Cardiac septum (tissue), 1 donor: ENCODE measurements around the gene COPS9. TPM values are rescaled to one million over a fixed set of nuclear protein-coding genes. Genes with fewer than 3 reads are reported as not detected.

ENCODE experiments used
- DNase-seq: peaks from one replicate; pipeline ENCODE4 v3.0.0-alpha.2; 2020; ENCODE audit warnings: low spot score
- intact Hi-C: fragments of 100-400 bp; cut with DNase I; formaldehyde crosslinking; loops from one replicate; pipeline ENCODE4 v1.14.0; 2022
- total RNA-seq: library from RNA; stranded (reverse); fragmentation: NEBNext Ultra II Directional; extraction: Animal tissue kit (Norgen Biotek cat#: 25700); gene quantifications from one replicate; pipeline ENCODE4 v1.2.1, GENCODE V29; 2021
- donor health status: DM: no; HTN: no; CAD: no.

Gene COPS9
- total RNA-seq, 1 donor from 2014 or later, result 149 TPM

DNA sequence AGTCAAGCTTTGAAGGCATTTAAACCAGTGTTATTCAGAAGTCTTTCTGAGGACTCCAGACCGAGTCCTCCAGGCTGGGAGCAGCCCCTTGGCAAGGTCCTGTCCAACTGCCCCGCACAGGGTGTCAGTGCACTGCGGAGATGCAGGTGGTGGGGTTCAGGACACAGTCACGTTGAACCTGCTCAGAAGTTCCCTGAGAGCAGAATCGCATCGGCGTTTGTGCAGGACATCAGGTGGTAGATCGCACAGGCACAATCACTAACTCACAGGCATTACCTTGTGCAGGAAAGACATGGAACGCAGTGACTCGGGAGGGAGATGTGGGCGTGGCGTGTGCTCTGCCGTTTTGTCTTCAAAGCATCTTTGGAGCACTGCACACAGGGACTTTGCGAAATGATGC, 10.4 kb downstream of the COPS9 start:
- intact Hi-C loops, result no loop called here
- peak; percentile 57 for DNase-seq

DNA sequence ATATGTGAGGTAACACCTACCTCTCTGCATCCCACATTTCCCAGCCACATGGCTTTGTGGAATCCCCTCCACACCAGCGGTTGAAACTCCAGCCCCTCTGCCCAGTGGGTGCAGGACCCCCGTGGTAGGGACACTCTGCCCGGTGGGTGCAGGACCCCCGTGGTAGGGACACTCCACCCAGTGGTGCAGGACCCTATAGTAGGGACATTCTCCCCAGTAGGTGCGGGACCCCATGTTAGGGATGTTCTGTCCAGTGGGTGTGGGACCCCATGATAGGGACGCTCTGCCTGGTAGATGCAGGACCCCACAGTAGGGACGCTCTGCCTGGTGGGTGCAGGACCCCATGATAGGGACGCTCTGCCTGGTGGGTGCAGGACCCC, 11.5 kb downstream of the COPS9 start:
- intact Hi-C loops, result no loop called here
- DNase-seq, result peak; percentile 73

GRCh38 chr2:240123821-240124650, 12.1 kb downstream of the COPS9 start:
- peak; percentile 54 for DNase-seq
- intact Hi-C loops, result no loop called here

DNA sequence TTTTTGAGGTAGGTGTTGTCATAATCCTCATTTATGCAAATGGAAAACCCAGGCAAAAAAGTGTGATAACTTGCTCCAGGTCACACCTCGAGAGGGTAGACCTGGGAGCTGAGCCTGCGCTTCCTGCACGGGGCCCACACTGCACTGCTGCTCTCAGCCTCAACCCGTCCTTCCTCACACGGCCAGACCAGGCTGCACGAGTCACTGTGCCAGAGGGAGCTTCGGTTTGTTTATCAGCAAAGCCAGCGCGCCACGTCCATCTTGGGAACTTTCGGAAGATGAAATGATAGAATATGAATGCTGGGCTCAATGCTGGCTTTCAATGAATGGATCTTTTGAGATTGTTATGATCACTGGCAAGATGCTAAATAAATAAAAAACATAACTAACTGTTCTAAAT, 14.4 kb downstream of the COPS9 start:
- intact Hi-C loops, result no loop called here
- DNase-seq, result no peak

GRCh38 chr2:240121190-240121589, 14.9 kb downstream of the COPS9 start:
- intact Hi-C loops, result no loop called here
- no peak for DNase-seq

- no peak for DNase-seq
- intact Hi-C loops, result no loop called here
Measured at GRCh38 chr2:240114233-240114632, 21.9 kb downstream of the COPS9 start.

DNA sequence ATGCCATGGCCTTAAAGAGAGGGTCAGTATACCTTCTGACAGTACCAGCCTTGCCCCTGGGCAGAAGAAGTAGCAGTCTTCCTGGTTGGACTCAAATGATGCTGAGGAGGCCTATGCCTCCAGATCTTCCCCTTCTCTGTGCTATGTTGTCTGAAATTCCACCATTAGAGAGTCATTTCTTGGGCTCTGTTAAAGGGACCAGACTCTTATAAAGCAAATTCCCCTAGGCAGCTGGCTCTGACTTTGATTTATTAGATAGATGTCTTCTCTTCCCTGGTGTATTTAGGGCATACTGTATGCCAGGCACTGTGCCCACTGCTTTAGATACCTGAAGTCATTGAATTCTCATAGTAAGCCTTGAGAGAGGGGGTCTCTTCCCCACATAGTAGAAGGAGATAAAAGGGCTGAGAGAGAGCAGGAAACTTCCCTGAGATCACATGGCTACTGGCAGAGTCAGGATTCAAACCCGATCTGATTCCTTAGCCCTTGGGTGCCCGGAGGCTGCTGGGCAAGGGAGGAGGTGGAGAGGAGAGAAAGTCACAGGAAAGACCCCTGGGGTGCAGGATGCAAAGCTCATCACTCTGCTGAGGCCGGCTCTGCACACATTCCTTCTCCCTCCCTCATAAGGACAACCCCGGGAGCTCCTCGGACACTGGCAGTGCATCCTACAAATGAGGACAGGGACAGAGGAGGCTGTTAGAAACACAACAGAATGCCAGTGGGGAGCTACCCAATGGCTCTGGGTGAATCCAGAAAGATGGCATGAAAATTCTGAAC, 23.0 kb downstream of the COPS9 start:
- no peak for DNase-seq
- intact Hi-C loops, result no loop called here

GRCh38 chr2:240111253-240111652, 24.9 kb downstream of the COPS9 start:
- intact Hi-C loops, result no loop called here
- DNase-seq, result no peak

DNA sequence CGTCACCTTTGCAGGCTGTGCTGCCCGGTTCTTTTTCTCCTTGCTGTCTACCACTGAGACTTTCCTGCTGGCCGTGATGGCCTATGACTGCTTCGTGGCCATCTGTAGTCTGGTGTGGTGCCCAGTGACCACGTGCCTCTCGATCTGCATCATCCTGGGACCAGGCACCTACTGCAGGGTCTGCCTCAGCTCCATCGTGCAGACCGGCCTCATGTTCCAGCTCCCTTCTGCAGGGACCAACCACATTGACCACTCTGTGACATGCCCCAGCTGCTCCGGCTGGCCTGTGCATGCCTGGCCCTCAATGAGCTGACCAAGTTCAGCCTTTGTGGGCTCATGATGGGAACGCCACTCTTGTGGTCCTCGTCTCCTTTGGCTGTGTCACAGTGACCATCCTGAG, 26.7 kb downstream of the COPS9 start:
- intact Hi-C loops, result no loop called here
- no peak for DNase-seq

GRCh38 chr2:240107477-240107796, 28.7 kb downstream of the COPS9 start:
- intact Hi-C loops, result no loop called here
- DNase-seq, result no peak

GRCh38 chr2:240106765-240107476, 29.2 kb downstream of the COPS9 start:
- DNase-seq, result no peak
- intact Hi-C loops, result no loop called here

DNA sequence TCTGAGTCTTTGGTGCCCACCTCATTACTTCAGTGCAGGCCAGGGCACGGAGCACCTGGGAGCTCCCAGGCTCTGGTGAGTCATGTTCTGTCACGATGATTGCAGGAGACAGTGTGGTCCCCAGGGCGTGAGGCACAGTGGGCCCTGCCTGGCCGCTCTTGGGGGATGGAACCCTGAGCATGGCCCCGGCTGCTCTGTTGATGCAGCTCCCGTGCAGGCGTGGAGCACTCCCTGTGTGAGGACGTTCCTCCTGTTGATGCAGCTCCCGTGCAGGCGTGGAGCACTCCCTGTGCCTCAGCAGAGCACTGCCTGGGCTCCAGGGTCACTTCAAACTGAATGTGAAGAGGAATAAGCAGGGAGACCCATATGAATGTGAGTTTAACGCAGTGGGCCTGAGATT, 30.1 kb downstream of the COPS9 start:
- intact Hi-C loops, result no loop called here
- no peak for DNase-seq

- intact Hi-C loops, result no loop called here
- DNase-seq, result no peak
Measured at GRCh38 chr2:240103136-240103535, 33.0 kb downstream of the COPS9 start.

- no peak for DNase-seq
Measured at GRCh38 chr2:240098349-240098748, 37.8 kb downstream of the COPS9 start.

DNA sequence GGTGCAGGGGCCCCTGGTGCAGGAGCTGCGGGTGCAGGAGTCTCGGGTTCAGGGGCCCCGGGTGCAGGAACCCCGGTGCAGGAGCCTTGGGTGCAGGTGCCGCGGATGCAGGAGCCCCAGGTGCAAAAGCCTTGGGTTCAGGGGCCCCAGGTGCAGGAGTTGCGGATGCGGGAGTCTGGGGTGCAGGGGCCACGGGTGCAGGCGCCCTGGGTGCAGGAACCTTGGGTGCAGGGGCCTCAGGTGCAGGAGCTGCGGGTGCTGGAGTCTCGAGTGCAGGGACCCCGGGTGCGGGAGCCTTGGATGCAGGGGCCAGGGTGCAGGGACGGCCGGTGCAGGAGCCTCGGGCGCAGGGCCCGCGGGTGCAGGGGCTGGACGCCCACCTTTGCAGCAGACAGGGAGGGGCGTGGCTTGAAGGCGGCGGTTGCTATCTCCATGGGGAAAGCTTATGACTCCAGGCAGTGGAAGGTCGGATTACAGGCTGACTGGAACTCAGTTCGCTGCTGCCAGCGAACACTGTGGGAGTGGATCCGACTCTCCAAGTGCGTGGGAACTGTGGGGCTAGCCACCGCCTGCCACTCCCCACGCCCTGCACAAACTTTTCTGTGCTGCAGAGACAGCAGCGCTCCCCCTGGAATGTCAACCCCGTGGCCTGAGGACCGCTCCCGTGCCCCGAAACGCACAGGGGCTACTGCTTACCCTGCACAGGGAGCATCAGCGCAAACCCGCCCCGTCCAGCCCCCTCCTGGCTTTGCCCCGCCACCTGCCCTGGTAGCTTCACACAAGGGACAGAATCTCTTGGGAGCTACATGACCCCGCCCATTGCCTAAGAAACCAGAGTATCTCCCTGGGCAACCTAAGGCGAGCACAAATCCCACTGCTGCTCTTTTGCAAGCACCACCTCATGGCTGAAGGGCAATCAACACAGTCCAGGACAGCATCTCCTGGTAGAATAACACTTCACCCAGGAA, 40.3 kb downstream of the COPS9 start:
- no peak for DNase-seq
- intact Hi-C loops, result no loop called here

More at GRCh38 chr2:240098349-240098748, 37.8 kb downstream of the COPS9 start:
- intact Hi-C loops, result no loop called here

DNA sequence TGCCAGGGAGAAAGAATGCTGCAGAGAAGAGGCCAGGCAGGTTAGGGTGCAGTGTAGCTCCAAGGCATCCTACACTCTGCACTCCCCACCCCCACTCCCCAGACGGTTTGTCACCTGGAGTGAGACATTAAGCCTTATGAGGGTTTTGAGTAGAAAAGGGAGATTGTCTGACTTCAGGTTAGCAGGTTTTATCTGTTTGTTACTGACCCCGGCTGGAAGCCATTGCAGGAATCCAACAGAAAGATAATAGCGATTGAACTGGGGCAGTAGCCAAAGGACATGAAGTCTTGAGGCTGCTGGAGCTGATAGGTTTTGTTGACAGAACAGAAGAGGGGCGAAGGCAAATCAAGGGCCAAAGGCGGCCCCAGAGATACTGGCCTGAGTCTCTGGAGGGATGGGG, 46.8 kb downstream of the COPS9 start:
- no peak for DNase-seq
- intact Hi-C loops, result no loop called here

- intact Hi-C loops, result no loop called here
Measured at GRCh38 chr2:240086563-240086962, 49.5 kb downstream of the COPS9 start.

More at GRCh38 chr2:240086563-240086962, 49.5 kb downstream of the COPS9 start:
- no peak for DNase-seq
